Lower leg skin (tissue), 3 donors: ENCODE measurements around the gene C1QTNF5.

Source experiments
- POLR2A ChIP-seq, 2 donors: fragments of 450-650 bp; IDR thresholded peaks; one replicate each; pipeline ENCODE4 v1.6.1; 2016 to 2017; ENCODE audit warnings: antibody characterized with exemption in 2 of 2, mild to moderate bottlenecking in 1 of 2, moderate library complexity in 1 of 2
- TF ChIP-seq, protein P1 (sequence below), 3 donors: fragments of 450-650 bp; IDR thresholded peaks; one replicate each; pipeline ENCODE4 v1.5.1; 2016; ENCODE audit warnings: antibody characterized with exemption in 3 of 3, mild to moderate bottlenecking in 3 of 3, moderate library complexity in 2 of 3

DNA sequence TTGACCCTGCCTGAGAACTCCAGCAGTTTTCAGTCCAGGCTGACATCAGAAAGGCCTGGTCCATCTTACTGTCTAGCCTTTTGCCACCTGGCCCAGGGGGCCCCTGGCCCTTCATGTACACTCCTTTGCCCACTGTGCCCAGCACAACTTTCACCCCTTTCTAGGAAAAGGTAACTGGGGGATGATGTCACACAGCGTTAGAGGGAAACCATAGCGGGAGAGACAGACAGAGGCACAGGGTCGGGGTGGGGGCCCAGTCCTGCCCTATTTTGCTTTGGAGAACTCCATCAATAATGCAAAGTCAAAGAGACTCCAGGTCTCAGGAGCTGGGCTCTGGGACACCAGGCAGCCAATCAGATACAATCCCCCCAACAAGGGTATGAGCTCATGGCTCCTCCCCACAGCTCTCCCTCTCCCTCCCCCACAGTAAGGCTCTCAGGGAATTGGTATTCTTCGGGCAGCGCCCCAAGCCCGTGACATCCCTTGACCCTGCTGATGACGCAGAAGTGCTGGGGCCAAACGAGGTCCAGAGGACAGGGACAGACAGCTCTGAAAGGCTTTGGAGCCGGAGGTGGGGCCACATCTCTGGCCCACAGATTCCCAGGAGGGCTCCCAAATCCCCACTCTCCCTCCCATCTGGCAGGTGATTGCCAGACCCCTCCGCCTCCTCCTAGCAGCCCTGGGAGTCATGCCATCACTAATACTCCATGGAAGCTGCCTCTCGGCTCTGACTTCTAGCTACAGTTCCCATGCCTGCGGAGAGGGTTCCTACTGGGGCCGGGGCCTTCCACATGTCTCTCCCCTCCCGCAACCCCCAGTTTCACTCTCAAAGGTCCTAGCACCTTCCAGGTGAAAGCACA, 34.9 kb upstream of the C1QTNF5 start:
- TF ChIP-seq, protein P1, sequence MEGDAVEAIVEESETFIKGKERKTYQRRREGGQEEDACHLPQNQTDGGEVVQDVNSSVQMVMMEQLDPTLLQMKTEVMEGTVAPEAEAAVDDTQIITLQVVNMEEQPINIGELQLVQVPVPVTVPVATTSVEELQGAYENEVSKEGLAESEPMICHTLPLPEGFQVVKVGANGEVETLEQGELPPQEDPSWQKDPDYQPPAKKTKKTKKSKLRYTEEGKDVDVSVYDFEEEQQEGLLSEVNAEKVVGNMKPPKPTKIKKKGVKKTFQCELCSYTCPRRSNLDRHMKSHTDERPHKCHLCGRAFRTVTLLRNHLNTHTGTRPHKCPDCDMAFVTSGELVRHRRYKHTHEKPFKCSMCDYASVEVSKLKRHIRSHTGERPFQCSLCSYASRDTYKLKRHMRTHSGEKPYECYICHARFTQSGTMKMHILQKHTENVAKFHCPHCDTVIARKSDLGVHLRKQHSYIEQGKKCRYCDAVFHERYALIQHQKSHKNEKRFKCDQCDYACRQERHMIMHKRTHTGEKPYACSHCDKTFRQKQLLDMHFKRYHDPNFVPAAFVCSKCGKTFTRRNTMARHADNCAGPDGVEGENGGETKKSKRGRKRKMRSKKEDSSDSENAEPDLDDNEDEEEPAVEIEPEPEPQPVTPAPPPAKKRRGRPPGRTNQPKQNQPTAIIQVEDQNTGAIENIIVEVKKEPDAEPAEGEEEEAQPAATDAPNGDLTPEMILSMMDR (IDR thresholded peaks at IDR 0.05), result no peak
- no peak for TF ChIP-seq POLR2A (IDR thresholded peaks at IDR 0.05)
